ENCODE measurements around the gene CACFD1.

GRCh38 chr9:133430244-133430643 lies 29.5 kb upstream of the CACFD1 start:
- TF ChIP-seq CTCF (IDR thresholded peaks at IDR 0.05): no peak
- TF ChIP-seq POLR2A (IDR thresholded peaks at IDR 0.05): no peak

All from Peyer's patch (tissue), 4 donors.